ENCODE measurements around the gene SUN1.

DNA sequence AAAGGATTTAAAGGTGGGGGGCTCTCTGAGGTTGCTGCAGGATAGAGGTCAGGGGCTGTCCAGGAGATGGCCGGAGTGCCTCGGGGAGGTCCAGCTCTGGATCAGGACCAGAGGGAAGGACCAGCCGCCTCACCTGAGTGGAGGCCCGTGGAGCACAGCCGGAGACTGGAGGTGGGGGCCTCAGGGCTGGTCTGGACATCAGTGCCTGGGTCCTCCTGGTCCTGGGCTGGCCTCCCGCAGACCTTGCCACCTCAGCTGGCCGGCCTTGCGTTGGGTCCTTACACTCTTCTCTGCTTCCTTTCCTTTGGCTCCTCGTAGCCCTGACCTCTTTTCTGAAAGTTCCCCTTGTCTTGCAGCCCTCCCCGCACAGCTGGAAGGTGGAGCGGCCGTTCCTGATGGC, 2.0 kb downstream of the SUN1 start:
- TF ChIP-seq EZH2 (IDR thresholded peaks at IDR 0.05; ENCODE audit: low read length, missing control alignments): no peak
- TF ChIP-seq, protein P1, sequence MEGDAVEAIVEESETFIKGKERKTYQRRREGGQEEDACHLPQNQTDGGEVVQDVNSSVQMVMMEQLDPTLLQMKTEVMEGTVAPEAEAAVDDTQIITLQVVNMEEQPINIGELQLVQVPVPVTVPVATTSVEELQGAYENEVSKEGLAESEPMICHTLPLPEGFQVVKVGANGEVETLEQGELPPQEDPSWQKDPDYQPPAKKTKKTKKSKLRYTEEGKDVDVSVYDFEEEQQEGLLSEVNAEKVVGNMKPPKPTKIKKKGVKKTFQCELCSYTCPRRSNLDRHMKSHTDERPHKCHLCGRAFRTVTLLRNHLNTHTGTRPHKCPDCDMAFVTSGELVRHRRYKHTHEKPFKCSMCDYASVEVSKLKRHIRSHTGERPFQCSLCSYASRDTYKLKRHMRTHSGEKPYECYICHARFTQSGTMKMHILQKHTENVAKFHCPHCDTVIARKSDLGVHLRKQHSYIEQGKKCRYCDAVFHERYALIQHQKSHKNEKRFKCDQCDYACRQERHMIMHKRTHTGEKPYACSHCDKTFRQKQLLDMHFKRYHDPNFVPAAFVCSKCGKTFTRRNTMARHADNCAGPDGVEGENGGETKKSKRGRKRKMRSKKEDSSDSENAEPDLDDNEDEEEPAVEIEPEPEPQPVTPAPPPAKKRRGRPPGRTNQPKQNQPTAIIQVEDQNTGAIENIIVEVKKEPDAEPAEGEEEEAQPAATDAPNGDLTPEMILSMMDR (conservative IDR thresholded peaks at IDR 0.05 in 1 of 2, IDR thresholded peaks at IDR 0.05 in 1 of 2; ENCODE audit: low read depth in 1 of 2, low read length in 2 of 2): no peak

Measured in fibroblast of lung (primary cell).